Activated CD4-positive, alpha-beta T cell treated with anti-CD3 and anti-CD28 coated beads for 1 hour (primary cell): Measurements from ENCODE around the gene MBOAT2.

Experiments
- DNase-seq: peaks from one replicate; pipeline ENCODE4 v3.0.0-alpha.2; 2020

The MBOAT2 gene

DNA sequence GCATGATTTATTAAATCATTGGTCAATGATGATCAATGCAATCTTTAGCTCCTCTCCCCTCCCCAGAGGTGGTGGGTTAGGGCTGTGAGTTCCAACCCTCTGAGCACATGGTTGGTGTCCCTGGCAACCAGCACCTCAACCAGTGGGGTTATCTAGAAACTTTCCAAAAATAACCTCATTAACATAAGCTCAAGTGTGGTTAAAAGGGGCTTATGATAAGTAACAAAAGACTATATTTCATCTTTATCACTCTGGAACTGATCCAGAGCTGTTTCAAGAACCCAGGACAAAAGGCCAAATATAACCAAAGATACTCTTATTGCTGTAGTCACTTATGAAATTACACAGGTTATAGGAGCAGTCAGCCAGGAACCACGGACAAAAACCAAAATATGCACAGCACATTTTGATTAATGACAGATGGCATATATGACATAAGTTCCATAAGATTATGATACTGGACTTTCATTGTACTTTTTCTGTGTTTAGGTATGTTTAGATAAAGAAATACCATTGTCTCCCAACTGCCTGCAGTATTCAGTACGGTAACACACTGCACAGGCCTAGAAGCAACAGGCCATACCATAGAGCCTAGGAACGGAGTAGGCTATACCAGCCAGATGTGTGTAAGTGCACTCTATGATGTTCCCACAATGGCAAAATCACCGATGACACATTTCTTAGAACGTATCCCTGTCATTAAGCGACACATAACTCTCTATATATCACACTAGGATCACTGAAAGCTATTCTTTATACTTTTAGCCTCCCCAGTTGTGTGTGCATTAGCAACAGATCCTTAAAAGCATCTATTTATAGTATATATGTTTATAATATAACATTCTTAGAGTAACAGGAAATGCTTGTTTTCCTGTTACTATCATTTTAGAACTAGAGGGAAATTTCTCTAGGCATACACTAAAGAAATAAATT is 197.9 kb downstream of the MBOAT2 start:
- no peak for DNase-seq

DNA sequence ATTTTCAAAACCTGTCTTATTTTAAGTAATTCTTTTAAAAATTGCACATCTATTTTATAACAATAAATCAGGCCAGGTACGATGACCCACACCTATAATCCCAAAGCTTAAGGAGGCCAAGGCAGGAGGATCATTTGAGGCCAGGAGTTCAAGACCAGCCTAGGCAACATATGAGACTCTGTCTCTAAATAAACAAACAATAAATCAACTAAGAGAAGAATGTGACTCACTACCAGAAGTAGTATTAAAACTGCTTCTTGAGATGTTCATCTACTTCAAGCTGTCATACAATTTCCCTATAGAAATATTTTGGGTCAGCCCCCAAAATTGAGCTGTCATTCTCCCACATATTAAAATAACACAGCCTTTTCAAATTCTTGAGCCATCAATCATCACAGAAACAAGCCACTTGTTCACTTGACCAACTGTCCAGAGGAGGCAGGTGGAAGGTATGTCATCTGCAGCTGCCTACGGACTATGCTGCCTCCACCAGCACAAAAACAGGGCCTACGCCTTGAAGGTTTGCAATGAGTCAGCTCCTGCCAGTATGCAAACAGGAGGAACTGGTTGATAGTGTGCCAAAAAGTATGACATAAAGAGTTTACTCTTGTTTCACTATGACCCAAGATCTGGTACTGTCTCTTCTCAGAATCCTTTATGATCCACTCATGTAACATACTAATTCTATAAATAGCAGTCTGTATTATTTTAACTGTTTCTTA is 199.7 kb downstream of the MBOAT2 start:
- DNase-seq, result no peak

- no peak for DNase-seq
Observed at GRCh38 chr2:8802741-8803140, 200.7 kb downstream of the MBOAT2 start.
